Left forelimb (tissue), 1 donor: ENCODE measurements around the gene SERPINB6.
"Not testable (repeated sequence)": the region's sequence is repeated elsewhere in the genome, so short reads cannot be mapped to it uniquely, and the experiment has no call there.

Experiments
- DNase-seq: peaks from one replicate; pipeline ENCODE4 v3.0.0-alpha.2; 2018; ENCODE audit warnings: low spot score

The SERPINB6 gene

DNA sequence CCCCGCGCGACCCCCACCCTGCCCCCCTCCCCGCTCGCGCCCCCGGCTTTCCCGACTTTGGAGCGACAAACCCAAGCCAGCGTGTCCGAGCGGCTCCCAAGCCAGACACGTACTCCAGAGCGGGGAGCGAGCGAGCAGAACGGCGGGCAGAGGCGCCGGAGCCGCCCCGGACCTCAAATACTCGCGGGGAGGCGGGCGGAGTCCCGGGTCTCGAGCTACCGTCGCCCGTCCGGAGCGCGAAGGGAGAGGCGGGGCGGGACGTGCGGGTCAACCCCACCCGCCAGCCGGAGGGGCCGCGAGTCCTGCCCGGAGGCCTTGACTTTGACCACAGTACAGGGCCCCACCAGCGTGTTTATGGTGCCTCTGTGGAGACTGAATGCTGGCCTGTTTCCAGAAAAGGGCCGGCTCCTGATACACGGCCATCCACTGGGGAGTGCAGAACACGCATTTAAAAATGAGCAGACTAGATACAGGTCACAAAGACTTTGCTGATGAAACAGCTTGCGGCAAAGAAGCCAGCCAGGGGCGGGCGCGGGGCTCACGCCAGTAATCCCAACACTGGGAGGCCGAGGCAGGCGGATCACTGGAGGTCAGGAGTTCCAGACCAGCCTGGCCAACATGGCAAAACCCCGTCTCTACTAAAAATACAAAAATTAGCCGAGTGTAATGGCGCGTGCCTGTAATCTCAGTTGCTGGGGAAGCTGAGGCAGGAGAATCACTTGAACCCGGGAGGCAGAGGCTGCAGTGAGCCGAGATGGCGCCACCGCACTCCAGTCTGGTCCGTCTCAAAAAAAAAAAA lies at the start of gene SERPINB6:
TSS of gene SERPINB6 (minus strand) at position 148 of the 799 bp plus-strand sequence. CDS start 12,235 bp downstream, outside the sequence.
- DNase-seq, result peak; percentile 86

GRCh38 chr6:3019749-3020320 lies 48.5 kb upstream of the SERPINB6 start:
- no peak for DNase-seq

DNA sequence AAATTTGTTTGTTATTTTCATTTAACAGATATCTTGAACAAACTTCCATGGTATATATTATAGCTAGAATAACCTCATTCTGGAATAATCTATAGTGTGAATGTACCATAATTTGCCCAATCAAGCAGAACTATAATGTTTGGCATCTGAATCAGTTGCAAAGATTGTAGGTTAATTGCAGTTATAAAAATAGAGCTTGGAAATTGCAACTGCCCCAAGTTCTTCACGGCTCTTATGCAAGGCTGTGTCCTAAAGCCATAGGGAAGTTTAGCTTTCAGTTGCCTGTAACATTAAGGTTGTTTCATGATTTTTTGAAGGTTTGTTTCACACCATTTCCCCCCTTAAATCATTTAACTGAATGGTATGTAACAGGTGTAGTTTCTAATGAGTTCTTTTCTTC lies 47.7 kb upstream of the SERPINB6 start:
- no peak for DNase-seq

DNA sequence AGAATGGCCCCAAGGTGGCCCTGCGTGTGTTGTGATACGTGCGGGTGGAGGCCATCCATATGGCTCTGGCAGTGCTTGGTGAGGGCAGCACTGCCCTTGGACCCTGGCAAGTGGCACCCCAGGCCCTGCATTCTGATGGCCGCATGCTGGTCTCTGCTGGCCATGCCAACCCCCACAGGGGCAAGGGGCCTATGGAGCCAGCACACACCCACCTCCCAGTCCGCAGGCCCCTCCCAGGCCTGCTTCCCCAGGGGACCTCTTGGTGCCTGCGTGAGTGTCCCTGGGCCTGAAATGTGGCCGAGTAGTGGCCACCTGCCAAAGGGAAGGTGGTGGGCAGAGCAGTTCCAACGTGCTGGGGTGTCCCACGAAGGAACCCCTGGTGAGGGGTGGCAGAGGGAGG lies 45.9 kb upstream of the SERPINB6 start:
- no peak for DNase-seq

GRCh38 chr6:3016473-3017280 lies 45.3 kb upstream of the SERPINB6 start:
- no peak for DNase-seq

DNA sequence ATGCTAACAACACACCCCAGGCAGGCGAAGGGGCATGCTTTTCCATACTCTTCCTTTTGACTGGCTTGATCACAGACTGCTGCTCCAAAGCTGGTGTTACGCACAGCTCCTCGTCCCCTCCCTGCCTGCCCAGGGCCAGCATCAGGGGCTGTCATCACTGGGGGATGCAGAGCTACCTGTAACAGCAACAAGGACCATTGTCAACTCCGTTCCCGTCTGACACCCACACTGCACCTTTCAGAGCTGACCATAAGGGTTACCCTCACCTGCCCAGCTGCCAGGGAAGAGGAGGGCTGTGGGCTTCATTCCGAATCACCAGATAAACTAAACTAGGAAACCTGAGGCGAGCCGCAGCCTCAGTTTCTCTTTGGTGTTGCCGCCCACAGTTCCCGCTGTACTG lies 43.8 kb upstream of the SERPINB6 start:
- no peak for DNase-seq

DNA sequence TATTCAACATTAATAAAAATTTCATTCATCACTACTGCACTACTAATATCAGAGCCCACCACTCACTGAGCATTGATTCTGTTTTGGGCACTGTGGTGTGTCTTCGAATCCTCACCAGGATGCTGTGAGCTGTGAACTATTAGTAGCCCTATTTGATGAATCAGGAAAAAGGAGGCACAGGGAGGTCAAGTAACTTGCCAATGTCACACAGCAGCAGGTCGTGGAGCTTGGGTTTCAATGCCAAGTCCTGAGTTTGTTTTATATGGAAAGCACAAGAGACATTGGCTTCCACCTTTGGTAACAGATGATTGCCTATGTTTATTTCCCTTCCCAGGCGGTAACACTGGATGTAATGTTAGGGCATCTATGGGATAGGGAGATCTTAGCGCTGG lies 43.3 kb upstream of the SERPINB6 start:
- DNase-seq, result no peak

GRCh38 chr6:3013901-3014674 lies 42.7 kb upstream of the SERPINB6 start:
- DNase-seq, result no peak

DNA sequence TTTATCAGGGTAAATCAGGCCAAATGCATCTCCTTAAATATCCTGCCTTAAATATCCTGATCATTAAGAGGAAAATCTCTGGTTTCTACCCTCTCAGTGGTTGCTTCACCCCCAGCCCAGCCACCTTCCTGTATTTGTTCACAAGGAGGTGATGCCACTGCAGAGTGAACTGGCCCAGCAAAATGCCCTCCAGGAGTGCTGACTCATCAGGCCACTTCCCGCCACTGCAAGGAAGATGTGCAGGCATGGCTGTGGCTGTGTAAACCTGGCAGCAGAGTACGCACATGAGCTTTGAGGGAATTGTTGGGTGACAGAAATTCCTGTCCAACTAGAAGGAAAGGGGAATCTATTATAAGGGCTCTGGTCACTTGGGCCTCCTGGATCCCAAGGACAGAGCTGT lies 42.1 kb upstream of the SERPINB6 start:
- DNase-seq, result no peak

GRCh38 chr6:3011592-3011991 lies 40.2 kb upstream of the SERPINB6 start:
- DNase-seq, result no peak

- DNase-seq, result no peak
Measured at GRCh38 chr6:3011158-3011557, 39.8 kb upstream of the SERPINB6 start.

DNA sequence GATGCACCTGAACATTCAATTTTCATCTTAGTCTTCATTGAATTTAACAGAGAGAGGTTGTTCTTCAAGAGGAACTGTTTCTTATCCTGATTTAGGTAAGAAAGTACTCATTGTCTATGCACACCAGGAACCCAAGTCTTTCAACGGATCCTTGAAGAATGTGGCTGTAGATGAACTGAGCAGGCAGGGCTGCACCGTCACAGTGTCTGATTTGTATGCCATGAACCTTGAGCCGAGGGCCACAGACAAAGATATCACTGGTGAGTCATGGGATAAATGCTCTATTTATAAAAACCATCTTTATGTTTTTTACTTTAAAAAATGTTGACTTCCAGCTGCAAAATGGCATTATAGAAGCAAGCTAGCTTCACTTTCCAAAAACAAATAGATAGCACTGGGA lies 38.6 kb upstream of the SERPINB6 start:
- DNase-seq, result no peak

DNA sequence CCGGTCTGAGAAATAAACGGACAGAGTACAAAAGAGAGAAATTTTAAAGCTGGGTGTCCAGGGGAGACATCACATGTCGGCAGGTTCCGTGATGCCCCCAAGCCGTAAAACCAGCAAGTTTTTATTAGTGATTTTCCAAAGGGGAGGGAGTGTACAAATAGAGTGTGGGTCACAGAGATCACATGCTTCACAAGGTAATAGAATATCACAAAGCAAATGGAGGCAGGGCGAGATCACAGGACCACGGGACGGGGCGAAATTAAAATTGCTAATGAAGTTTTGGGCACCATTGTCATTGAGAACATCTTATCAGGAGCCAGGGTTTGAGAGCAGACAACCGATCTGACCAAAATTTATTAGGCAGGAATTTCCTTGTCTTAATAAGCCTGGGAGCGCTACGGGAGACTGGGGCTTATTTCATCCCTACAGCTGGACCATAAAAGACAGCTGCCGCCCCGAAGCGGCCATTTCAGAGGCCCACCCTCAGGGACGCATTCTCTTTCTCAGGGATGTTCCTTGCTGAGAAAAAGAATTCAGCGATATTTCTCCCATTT lies 37.4 kb upstream of the SERPINB6 start:
- not testable (repeated sequence) for DNase-seq

- no peak for DNase-seq
Measured at GRCh38 chr6:3007571-3007970, 36.2 kb upstream of the SERPINB6 start.

DNA sequence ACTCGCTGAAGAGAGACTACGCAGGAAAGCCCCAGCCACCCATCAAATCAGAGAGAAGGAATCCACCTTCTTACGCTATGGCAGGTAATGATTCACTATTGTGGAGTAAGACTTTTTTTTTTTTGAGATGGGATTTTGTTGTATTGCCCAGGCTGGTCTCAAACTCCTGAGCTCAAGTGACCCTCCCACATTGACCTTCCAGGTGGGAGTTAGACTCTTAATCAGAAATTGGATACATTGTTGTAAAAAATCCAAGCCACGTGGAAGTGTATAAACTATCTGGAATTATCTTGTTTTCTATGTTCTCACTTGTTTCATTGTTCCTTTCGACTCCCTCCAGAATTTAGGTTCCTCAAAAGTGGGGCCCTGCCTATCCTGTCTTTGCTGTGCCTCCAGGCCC lies 35.1 kb upstream of the SERPINB6 start:
- no peak for DNase-seq

DNA sequence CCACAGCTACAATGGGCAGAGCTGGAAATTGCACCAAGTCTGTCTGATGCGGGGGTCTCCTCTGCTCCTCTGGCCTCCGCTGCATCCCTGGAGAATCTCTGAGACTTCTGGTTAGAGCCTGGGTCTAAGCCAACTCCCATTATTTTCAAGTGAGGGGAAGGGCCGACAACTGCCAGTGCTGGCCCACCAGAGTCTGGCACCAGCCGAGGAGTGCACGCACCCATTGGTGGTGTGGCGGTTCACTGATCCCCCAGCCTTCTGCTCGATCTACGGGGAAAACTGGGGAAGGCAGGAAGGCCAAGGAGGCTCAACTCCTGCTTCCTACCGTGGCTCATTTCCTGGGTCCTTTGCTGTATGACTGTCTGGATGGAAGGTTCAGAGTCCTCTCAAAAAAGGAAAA lies 34.5 kb upstream of the SERPINB6 start:
- no peak for DNase-seq

DNA sequence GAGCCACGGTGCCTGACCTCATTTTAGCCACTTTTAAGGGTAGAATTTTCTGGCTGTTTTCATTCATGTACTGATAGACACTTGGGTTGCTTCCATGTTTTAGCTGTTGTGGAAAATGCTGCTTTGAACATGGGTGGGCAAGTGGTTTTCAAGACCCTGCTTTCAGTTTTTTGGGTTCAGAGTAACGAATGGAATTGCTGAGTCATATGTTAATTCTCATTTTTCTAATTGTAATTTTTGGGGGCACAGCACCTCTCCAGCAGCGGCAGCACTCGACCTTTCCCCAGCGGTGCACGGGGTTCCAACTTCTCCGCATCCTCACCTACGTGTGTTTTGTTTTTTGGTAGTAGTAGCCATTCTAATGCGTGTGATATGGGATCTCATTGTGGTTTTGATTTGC lies 33.7 kb upstream of the SERPINB6 start:
- DNase-seq, result no peak

- not testable (repeated sequence) for DNase-seq
Measured at GRCh38 chr6:3003226-3003625, 31.9 kb upstream of the SERPINB6 start.

DNA sequence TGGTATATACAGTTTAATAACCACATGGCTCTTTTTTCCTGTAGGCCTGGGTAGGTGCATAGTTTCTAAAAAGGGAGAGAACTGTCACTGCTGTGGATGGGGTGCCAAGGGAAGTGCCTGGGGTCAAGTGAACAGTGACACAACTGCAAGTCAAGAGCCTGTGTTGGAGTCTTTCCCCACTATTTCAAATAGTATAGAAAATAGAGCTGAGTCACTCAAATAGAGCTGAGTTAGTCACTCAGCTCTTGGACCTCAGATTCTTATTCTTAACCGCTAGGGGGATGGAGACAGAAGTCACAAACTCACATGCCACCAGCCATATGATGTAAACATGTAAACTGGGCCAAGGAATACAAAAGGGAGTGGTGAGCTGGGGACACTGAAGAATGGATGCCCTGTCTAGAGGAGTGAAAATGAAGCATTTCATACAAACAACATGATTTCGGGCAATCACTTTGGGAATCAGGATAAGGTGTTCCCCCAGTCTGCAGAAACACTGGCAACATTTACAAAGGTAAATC lies 30.5 kb upstream of the SERPINB6 start:
- DNase-seq, result no peak

DNA sequence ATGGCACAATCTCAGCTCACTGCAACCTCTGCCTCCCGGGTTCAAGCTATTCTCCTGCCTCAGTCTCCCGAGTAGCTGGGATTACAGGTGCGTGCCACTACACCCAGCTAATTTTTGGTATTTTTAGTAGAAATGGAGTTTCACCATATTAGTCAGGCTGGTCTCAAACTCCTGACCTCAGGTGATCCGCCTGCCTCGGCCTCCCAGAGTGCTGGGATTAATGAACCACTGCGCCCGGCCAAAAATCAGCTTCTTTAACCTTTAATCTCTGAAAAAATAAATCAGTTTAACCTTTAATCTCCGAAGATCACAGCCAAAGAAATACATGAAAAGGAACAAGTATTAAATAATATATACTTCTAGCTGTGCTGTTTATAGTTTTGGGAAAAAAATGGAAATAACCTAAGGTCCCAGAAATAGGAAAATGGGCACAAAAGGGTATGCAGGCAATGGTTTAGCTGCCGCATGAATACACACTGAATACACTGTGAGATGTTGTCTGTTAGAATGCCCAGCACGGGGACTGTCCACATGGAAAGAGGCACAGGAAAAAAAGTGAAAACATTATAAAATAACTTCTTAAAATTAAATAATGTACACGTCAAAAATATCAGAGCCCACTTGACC lies 29.9 kb upstream of the SERPINB6 start:
- DNase-seq, result no peak
